Upper lobe of right lung (tissue), 1 donor: ENCODE data around the gene ACAD9. TPM values are rescaled to one million over a fixed set of nuclear protein-coding genes. Genes with fewer than 3 reads are reported as not detected.

Experiments used
- ATAC-seq: fragments of 200-7000 bp; cut with Tn5 transposase; one replicate; pipeline ENCODE4 v1.9.1; 2020; ENCODE audit warnings: mild to moderate bottlenecking, moderate library complexity
- DNase-seq: peaks from one replicate; pipeline ENCODE4 v3.0.0-alpha.2; 2020
- H3K27ac ChIP-seq: fragments of 200-600 bp; one replicate; pipeline ENCODE4 v1.8.0; 2022
- H3K27me3 ChIP-seq: fragments of 200-600 bp; one replicate; pipeline ENCODE4 v1.8.0; 2022; ENCODE audit warnings: mild to moderate bottlenecking
- H3K36me3 ChIP-seq: fragments of 200-600 bp; one replicate; pipeline ENCODE4 v1.8.0; 2022
- H3K4me1 ChIP-seq: fragments of 200-600 bp; one replicate; pipeline ENCODE4 v1.8.0; 2022
- H3K4me3 ChIP-seq: fragments of 200-600 bp; one replicate; pipeline ENCODE4 v1.8.0; 2022; ENCODE audit warnings: mild to moderate bottlenecking
- H3K9me3 ChIP-seq: fragments of 200-600 bp; one replicate; pipeline ENCODE4 v1.8.0; 2022
- intact Hi-C: fragments of 100-400 bp; cut with DNase I; formaldehyde crosslinking; loops from one replicate; pipeline ENCODE4 v1.11.0; 2022
- total RNA-seq: library from RNA; stranded (reverse); fragmentation: NEBNext Ultra II Directional; extraction: Animal tissue kit (Norgen Biotek cat#: 25700); gene quantifications from one replicate; pipeline ENCODE4 v1.2.1, GENCODE V29; 2021
- TF ChIP-seq, protein P1 (sequence below): fragments of 200-600 bp; IDR thresholded peaks from one replicate; pipeline ENCODE4 v1.8.0; 2022; ENCODE audit warnings: antibody characterized with exemption
- donor health status: DM: no; HTN: yes; CAD: no; lungs with severe emphysema.

The ACAD9 gene
- total RNA-seq, 1 donor from 2014 or later = 43.0 TPM

DNA sequence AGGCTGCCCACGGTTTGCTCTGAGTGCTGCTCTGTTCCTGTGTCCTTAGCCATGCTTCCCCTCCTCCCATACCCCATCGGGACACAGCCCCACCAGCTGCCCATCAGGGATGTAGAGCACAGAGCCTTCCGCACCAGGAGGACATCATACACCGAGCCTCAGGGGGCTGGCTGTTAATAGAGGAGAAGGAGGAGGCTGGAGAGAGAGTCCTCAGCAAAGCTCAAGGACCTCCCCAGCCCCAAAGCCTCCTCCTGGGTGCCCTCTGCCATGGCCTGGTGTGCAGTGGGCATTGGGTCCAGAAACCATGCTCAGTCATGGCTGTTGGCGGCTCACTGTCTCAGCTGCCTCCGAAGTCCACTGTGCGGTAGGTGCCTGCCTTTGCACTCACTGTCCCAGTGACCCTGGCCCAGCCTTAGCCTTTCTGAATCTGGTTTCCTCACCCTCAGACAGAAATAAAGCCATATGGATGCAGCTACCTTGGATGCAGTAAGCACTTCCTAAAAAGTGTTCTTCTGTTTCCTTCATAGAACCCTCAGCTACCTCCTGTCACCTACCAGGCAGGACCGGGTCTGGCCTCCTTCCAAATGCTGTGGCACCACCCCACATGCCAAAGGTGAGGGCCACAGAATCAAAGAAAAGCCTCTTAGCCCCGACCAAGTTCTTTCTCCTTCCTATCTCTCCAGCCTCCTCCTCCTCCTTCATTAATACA is 53.9 kb downstream of the ACAD9 start:
- DNase-seq = no peak
- Histone ChIP-seq H3K4me1 (no peaks in the 10 kb centered on the region), H3K36me3 (no peaks in the 10 kb centered on the region), H3K27ac (no peak overlapping the region), H3K9me3 (no peaks in the 10 kb centered on the region), H3K4me3 (no peak overlapping the region), H3K27me3 (no peaks in the 10 kb centered on the region)
- TF ChIP-seq, protein P1, sequence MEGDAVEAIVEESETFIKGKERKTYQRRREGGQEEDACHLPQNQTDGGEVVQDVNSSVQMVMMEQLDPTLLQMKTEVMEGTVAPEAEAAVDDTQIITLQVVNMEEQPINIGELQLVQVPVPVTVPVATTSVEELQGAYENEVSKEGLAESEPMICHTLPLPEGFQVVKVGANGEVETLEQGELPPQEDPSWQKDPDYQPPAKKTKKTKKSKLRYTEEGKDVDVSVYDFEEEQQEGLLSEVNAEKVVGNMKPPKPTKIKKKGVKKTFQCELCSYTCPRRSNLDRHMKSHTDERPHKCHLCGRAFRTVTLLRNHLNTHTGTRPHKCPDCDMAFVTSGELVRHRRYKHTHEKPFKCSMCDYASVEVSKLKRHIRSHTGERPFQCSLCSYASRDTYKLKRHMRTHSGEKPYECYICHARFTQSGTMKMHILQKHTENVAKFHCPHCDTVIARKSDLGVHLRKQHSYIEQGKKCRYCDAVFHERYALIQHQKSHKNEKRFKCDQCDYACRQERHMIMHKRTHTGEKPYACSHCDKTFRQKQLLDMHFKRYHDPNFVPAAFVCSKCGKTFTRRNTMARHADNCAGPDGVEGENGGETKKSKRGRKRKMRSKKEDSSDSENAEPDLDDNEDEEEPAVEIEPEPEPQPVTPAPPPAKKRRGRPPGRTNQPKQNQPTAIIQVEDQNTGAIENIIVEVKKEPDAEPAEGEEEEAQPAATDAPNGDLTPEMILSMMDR = no peak
- peak; percentile 13 for ATAC-seq
- intact Hi-C loops = no loop called here

DNA sequence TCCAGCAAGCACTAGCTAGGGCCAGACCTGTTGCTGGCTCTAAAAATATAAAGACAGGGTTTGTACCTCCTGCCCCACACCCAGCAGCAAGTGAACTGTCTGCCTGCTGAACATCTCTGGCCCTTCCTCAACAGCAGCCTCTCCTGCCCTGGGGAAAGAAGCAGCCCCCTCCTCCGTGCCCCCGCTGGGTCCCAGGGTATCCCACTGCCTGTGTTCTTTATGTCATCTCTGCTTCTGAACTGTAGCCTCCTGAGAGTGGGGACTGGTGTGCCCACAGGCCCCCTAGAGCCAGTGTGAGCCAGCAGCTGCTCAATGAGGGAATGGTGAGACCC is 54.5 kb downstream of the ACAD9 start:
- DNase-seq (no peak), ATAC-seq (no peak)
- intact Hi-C loops = no loop called here

GRCh38 chr3:128935922-128936321 is 56.5 kb downstream of the ACAD9 start:
- ATAC-seq (no peak), DNase-seq (no peak)
- H3K27me3 ChIP-seq = no peaks in the 10 kb centered on the region
- H3K4me1 ChIP-seq = no peaks in the 10 kb centered on the region
- no peaks in the 10 kb centered on the region for H3K36me3 ChIP-seq
- intact Hi-C loops = no loop called here
- TF ChIP-seq, protein P1 = no peak
- no peak overlapping the region for H3K27ac ChIP-seq
- H3K9me3 ChIP-seq = no peaks in the 10 kb centered on the region
- H3K4me3 ChIP-seq = no peak overlapping the region

More for the DNA sequence above, 54.5 kb downstream of the ACAD9 start:
- Histone ChIP-seq H3K9me3 (no peaks in the 10 kb centered on the region), H3K27me3 (no peaks in the 10 kb centered on the region), H3K36me3 (no peaks in the 10 kb centered on the region), H3K4me3 (no peak overlapping the region), H3K27ac (no peak overlapping the region), H3K4me1 (no peaks in the 10 kb centered on the region)
- TF ChIP-seq, protein P1 = no peak

- DNase-seq = no peak
- Histone ChIP-seq H3K4me1 (no peaks in the 10 kb centered on the region), H3K36me3 (no peaks in the 10 kb centered on the region), H3K4me3 (no peak overlapping the region), H3K27ac (no peak overlapping the region), H3K9me3 (no peaks in the 10 kb centered on the region), H3K27me3 (no peaks in the 10 kb centered on the region)
- intact Hi-C loops = no loop called here
- no peak for ATAC-seq
- TF ChIP-seq, protein P1 = no peak
Measured at GRCh38 chr3:128936341-128936740, 56.9 kb downstream of the ACAD9 start.

- Histone ChIP-seq H3K27me3 (no peaks in the 10 kb centered on the region), H3K36me3 (no peaks in the 10 kb centered on the region), H3K4me1 (no peaks in the 10 kb centered on the region), H3K27ac (no peak overlapping the region), H3K4me3 (no peak overlapping the region), H3K9me3 (no peaks in the 10 kb centered on the region)
- DNase-seq = no peak
- TF ChIP-seq, protein P1 = no peak
- intact Hi-C loops = no loop called here
- no peak for ATAC-seq
Measured at GRCh38 chr3:128940252-128940651, 60.8 kb downstream of the ACAD9 start.
